Endothelial cell of umbilical vein (primary cell): Measurements from ENCODE around the gene MAP6D1. TPM values are rescaled to one million over a fixed set of nuclear protein-coding genes. Genes with fewer than 3 reads are reported as not detected.

Source experiments
- BruUV-seq: library from RNA; stranded (reverse); fragments of 400-500 nt; replicated peaks from 2 replicates; lab custom pipeline; 2021; lab: Mats Ljungman, UMichigan
- CTCF ChIA-PET: fragments of 300-600, 350-600 bp; sonication (Branson Sonifier 250); formaldehyde crosslinking; loops from one replicate; lab custom pipeline; 2021; ENCODE audit warnings: antibody characterized with exemption, inconsistent platforms; lab: Charles Lee
- POLR2A ChIA-PET: fragments of 300-600, 350-600 bp; sonication (Branson Sonifier 250); formaldehyde crosslinking; loops from one replicate; lab custom pipeline; 2021; ENCODE audit warnings: antibody characterized with exemption, inconsistent platforms; lab: Charles Lee
- DNase-seq: peaks from one replicate; pipeline ENCODE4 v3.0.0-alpha.2; 2011; ENCODE audit warnings: low read depth, low spot score
- FAIRE-seq: peaks from 2 replicates; lab custom pipeline; 2011; peaks lifted over from hg19 to GRCh38; lab: Jason Lieb, UNC
- H2AFZ ChIP-seq: 2 replicates; pipeline ENCODE4 v1.6.0; 2012; ENCODE audit warnings: low read depth, low read length, control low read depth, inconsistent platforms
- H3K27ac ChIP-seq: 2 replicates; pipeline ENCODE4 v1.5.1; 2011; ENCODE audit warnings: low read depth, mild to moderate bottlenecking, control low read depth, low read length, moderate library complexity; ENCODE audit not compliant: insufficient read depth
- H3K27me3 ChIP-seq, 2 experiments: 2 replicates each; pipeline versions ENCODE4 v1.6.0 to v1.6.1; 2011; ENCODE audit warnings: low read length in 2 of 2, mixed read lengths in 1 of 2; ENCODE audit not compliant: control insufficient read depth in 2 of 2, insufficient read depth in 2 of 2
- H3K36me3 ChIP-seq, 2 experiments: 2 replicates in 1 of 2; 3 replicates in 1 of 2; pipeline ENCODE4 v1.5.1; 2011; ENCODE audit warnings: low read length in 2 of 2, mild to moderate bottlenecking in 1 of 2, moderate library complexity in 1 of 2; ENCODE audit not compliant: control insufficient read depth in 2 of 2, insufficient read depth in 2 of 2; ENCODE audit errors: extremely low read depth in 1 of 2
- H3K4me1 ChIP-seq: 3 replicates; pipeline ENCODE4 v1.5.1; 2011; ENCODE audit warnings: mild to moderate bottlenecking, low read length; ENCODE audit not compliant: control insufficient read depth, insufficient read depth; ENCODE audit errors: extremely low read depth
- H3K4me2 ChIP-seq: 2 replicates; pipeline ENCODE4 v1.6.1; 2011; ENCODE audit warnings: low read length, control low read depth, mixed read lengths; ENCODE audit not compliant: insufficient read depth
- H3K4me3 ChIP-seq, 3 experiments: fragments of 200-600 bp in 1 of 3; sonication (generic), shearing (Covaris generic) in 1 of 3; replicated peaks in 1 of 3; 2 replicates each; pipeline ENCODE4 v1.5.1; 2011 to 2016; ENCODE audit warnings: control low read depth in 3 of 3, low read length in 3 of 3, mild to moderate bottlenecking in 2 of 3, inconsistent platforms in 1 of 3, low read depth in 1 of 3, moderate library complexity in 1 of 3; ENCODE audit not compliant: insufficient read depth in 1 of 3
- H3K79me2 ChIP-seq: 2 replicates; pipeline ENCODE4 v1.6.0; 2012; ENCODE audit warnings: low read length, inconsistent platforms; ENCODE audit not compliant: control insufficient read depth, insufficient read depth
- H3K9ac ChIP-seq: replicated peaks from 2 replicates; pipeline ENCODE3; 2011; ENCODE audit warnings: low read length, control low read depth; ENCODE audit not compliant: insufficient read depth; ENCODE audit errors: extremely low read depth
- H3K9me1 ChIP-seq: replicated peaks from 3 replicates; pipeline ENCODE4 v1.6.0; 2011; ENCODE audit warnings: mild to moderate bottlenecking, low read length; ENCODE audit not compliant: control insufficient read depth, insufficient read depth; ENCODE audit errors: extremely low read depth
- H3K9me3 ChIP-seq: replicated peaks from 2 replicates; pipeline ENCODE4 v1.5.1; 2012; ENCODE audit warnings: low read length, inconsistent platforms; ENCODE audit not compliant: control insufficient read depth, insufficient read depth
- H4K20me1 ChIP-seq: replicated peaks from 2 replicates; pipeline ENCODE3; 2011; ENCODE audit warnings: mild to moderate bottlenecking, low read length; ENCODE audit not compliant: control insufficient read depth, insufficient read depth; ENCODE audit errors: extremely low read depth
- EZH2 ChIP-seq: IDR thresholded peaks from 2 replicates; pipeline ENCODE4 v1.6.1; 2012; ENCODE audit warnings: borderline replicate concordance, low read depth, mild to moderate bottlenecking, moderate library complexity, low read length, inconsistent platforms; ENCODE audit not compliant: severe bottlenecking
- FOS ChIP-seq: IDR thresholded peaks from 2 replicates; pipeline ENCODE4 v1.6.1; 2011; ENCODE audit warnings: mild to moderate bottlenecking, low read length, moderate library complexity, borderline replicate concordance; ENCODE audit not compliant: insufficient read depth
- GATA2 ChIP-seq: IDR thresholded peaks from 2 replicates; pipeline ENCODE4 v1.7.0; 2011; ENCODE audit warnings: low read depth, mild to moderate bottlenecking, moderate library complexity, mixed read lengths, low read length; ENCODE audit not compliant: insufficient read length, insufficient read depth
- JUN ChIP-seq: IDR thresholded peaks from 2 replicates; pipeline ENCODE4 v1.6.1; 2011; ENCODE audit warnings: borderline replicate concordance, low read depth; ENCODE audit not compliant: insufficient read length, insufficient read depth
- MYC ChIP-seq: IDR thresholded peaks from one replicate; pipeline ENCODE4 v1.6.1; 2011; ENCODE audit warnings: mild to moderate bottlenecking, low read depth, low read length
- POLR2A ChIP-seq: IDR thresholded peaks from 2 replicates; pipeline ENCODE4 v1.6.1; 2012; ENCODE audit warnings: low read depth, mild to moderate bottlenecking, control low read depth, low read length
- POLR2AphosphoS5 ChIP-seq: IDR thresholded peaks from 2 replicates; pipeline ENCODE4 v1.6.1; 2012; ENCODE audit warnings: low read depth, mild to moderate bottlenecking, control low read depth, low read length, moderate library complexity; ENCODE audit not compliant: insufficient read depth
- dilution Hi-C: fragments of 300-500 bp; cut with MboI; formaldehyde crosslinking; loops from one replicate; pipeline ENCODE4 v1.15.0; 2019; ENCODE audit warnings: low sequenced_read_pairs; ENCODE audit not compliant: extremely low pct_ligation_motif_present
- intact Hi-C: fragments of 100-400 bp; cut with micrococcal nuclease; formaldehyde crosslinking; loops from one replicate; pipeline ENCODE4 v1.10.0; 2022
- polyA plus RNA-seq, 4 experiments: library from polyadenylated mRNA; depleted of rRNA in 3 of 4; stranded (reverse) in 3 of 4; unstranded in 1 of 4; fragments of >200 nt; gene quantifications; 2 replicates each; pipeline versions ENCODE4 v1.2.1 to v1.2.3, GENCODE V29; 2011 to 2012; ENCODE audit warnings: missing spikeins in 1 of 4
- total RNA-seq: library from RNA; stranded (reverse); gene quantifications from 2 replicates; pipeline ENCODE4 v1.2.3, GENCODE V29; 2021
- TF ChIP-seq, protein P1 (sequence below), 2 donors: IDR thresholded peaks; 1 replicate in 1 of 2; 2 replicates in 1 of 2; pipeline ENCODE4 v1.5.1; 2011; ENCODE audit warnings: low read length in 2 of 2, mild to moderate bottlenecking in 2 of 2, moderate library complexity in 2 of 2, control low read depth in 1 of 2, inconsistent platforms in 1 of 2, low read depth in 1 of 2; ENCODE audit not compliant: insufficient read depth in 1 of 2; ENCODE audit errors: extremely low read depth in 1 of 2
- TF ChIP-seq, protein P2 (sequence below): IDR thresholded peaks from 2 replicates; pipeline ENCODE4 v1.6.1; 2011; ENCODE audit not compliant: insufficient read depth, insufficient read length

Gene MAP6D1
- total and polyA plus RNA-seq, 2 donors (not counting 3 experiments of a cell fraction or from before 2014, with no cell fraction given) = 2.4 to 3.5 TPM

DNA sequence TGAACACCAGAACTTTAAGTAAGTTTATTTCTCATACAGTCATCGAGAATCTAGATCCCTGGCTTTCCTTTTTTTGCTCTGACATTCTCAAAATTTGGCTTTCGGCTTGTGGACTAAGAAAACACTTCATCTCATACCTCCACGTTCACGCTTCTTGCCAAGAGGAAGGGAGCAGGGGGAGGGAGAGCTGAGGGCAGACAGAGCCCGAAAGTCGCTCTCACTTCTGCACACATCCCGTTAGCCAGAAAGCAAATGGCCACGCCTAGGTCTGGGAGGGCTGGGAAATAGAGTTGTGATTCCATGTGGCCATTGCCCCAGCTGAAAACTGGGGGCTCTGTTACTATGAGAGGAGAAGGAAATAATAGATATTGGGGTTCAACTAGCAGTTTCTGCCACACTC lies 57.3 kb downstream of the MAP6D1 start:
- H3K9me1 ChIP-seq = no peaks in the 10 kb centered on the region
- no peak overlapping the region for H3K9ac ChIP-seq
- CTCF ChIA-PET = interaction anchor here (4.8 kb wide), 1 partner anchor 298 kb away, joined by 84 read pairs; no protein-coding TSS in a partner anchor
- H3K27me3 ChIP-seq = no peaks in the 10 kb centered on the region
- dilution Hi-C loops (no loop called here), intact Hi-C loops (loop anchor here (5.0 kb wide), 2 partner anchors 381 to 586 kb away; no protein-coding TSS in a partner anchor)
- POLR2A ChIA-PET = no interaction called here
- H2AFZ ChIP-seq = no peak overlapping the region
- no peak overlapping the region for H3K4me2 ChIP-seq
- H3K36me3 ChIP-seq = peaks cover 1 to 10% of the 10 kb centered on the region in 2 experiments
- H4K20me1 ChIP-seq = peaks cover 3% of the 10 kb centered on the region
- H3K27ac ChIP-seq = no peak overlapping the region
- H3K4me1 ChIP-seq = peaks cover 22% of the 10 kb centered on the region
- BruUV-seq = no TSS peak
- DNase-seq (no peak), FAIRE-seq (peak; percentile 8)
- no peaks in the 10 kb centered on the region for H3K79me2 ChIP-seq
- H3K4me3 ChIP-seq = no peak overlapping the region
- H3K9me3 ChIP-seq = no peaks in the 10 kb centered on the region
- TF ChIP-seq, protein P1, sequence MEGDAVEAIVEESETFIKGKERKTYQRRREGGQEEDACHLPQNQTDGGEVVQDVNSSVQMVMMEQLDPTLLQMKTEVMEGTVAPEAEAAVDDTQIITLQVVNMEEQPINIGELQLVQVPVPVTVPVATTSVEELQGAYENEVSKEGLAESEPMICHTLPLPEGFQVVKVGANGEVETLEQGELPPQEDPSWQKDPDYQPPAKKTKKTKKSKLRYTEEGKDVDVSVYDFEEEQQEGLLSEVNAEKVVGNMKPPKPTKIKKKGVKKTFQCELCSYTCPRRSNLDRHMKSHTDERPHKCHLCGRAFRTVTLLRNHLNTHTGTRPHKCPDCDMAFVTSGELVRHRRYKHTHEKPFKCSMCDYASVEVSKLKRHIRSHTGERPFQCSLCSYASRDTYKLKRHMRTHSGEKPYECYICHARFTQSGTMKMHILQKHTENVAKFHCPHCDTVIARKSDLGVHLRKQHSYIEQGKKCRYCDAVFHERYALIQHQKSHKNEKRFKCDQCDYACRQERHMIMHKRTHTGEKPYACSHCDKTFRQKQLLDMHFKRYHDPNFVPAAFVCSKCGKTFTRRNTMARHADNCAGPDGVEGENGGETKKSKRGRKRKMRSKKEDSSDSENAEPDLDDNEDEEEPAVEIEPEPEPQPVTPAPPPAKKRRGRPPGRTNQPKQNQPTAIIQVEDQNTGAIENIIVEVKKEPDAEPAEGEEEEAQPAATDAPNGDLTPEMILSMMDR (IDR thresholded peaks at IDR 0.05; ENCODE audit: extremely low read depth in 1 of 2, insufficient read depth in 1 of 2, low read depth in 1 of 2, low read length in 2 of 2) = no peak
- TF ChIP-seq POLR2AphosphoS5 (no peak), JUN (no peak), POLR2A (no peak), GATA2 (no peak), MYC (no peak), EZH2 (no peak), FOS (no peak)
- TF ChIP-seq, protein P2, sequence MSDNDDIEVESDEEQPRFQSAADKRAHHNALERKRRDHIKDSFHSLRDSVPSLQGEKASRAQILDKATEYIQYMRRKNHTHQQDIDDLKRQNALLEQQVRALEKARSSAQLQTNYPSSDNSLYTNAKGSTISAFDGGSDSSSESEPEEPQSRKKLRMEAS = no peak
